Measurements from ENCODE around the gene MISP. TPM values are rescaled to one million over a fixed set of nuclear protein-coding genes. Genes with fewer than 3 reads are reported as not detected.

MISP gene
- total and polyA plus RNA-seq, 2 of the 8 experiments (the other 6 are each of a cell fraction or from before 2014, with no cell fraction given): 0.43 to 0.45 TPM

DNA sequence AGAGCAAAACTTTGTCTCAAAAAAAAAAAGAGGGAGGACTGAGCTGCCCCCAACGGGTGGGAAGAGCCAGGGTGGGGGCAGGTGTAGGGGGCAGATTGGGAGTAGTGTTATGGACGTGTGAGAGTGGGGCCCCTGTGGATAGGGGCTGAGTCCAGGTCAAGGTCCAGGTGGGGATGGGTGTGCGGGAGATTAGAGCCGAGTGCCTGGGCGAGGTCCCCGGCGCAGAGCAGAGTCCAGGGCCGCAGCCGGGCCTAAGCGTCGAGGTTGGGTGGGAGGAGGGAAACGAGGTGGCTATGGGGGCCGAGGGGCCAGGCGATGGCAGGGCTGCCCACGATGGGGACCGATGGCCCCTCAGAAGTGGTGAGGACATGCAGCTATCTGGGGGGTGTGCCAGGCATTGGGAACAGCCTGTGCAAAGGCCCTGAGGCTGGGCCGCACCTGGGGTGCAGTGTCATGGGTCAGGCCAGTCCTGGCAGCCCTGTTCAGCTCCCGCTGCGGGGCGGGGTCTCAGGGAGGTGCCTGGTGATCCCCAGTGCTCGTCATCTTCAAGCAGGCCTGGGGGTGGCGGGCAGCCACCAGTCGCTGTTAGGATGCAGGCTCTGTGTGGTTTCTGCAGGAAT is 12.3 kb upstream of the MISP start (continued):
- no peak for TF ChIP-seq TEAD4 (IDR thresholded peaks at IDR 0.05; ENCODE audit: low read depth, low read length)
- TF ChIP-seq E2F6 (IDR thresholded peaks at IDR 0.05): no peak
- TF ChIP-seq, protein P1, sequence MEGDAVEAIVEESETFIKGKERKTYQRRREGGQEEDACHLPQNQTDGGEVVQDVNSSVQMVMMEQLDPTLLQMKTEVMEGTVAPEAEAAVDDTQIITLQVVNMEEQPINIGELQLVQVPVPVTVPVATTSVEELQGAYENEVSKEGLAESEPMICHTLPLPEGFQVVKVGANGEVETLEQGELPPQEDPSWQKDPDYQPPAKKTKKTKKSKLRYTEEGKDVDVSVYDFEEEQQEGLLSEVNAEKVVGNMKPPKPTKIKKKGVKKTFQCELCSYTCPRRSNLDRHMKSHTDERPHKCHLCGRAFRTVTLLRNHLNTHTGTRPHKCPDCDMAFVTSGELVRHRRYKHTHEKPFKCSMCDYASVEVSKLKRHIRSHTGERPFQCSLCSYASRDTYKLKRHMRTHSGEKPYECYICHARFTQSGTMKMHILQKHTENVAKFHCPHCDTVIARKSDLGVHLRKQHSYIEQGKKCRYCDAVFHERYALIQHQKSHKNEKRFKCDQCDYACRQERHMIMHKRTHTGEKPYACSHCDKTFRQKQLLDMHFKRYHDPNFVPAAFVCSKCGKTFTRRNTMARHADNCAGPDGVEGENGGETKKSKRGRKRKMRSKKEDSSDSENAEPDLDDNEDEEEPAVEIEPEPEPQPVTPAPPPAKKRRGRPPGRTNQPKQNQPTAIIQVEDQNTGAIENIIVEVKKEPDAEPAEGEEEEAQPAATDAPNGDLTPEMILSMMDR (IDR thresholded peaks at IDR 0.05; ENCODE audit: control extremely low read depth in 1 of 3, insufficient read depth in 1 of 3, low read depth in 1 of 3, low read length in 3 of 3): no peak
